Measurements from ENCODE around the gene ZNF66. TPM values are rescaled to one million over a fixed set of nuclear protein-coding genes. Genes with fewer than 3 reads are reported as not detected.

The ZNF66 gene
- 1.2 and 2.5 TPM in 2 replicates for total RNA-seq

GRCh38 chr19:20776083-20777076 lies at the start of gene ZNF66:
Gene ZNF66, plus strand, starts transcription at chr19:20776304. Its CDS starts 144 bp downstream, at chr19:20776448.

Other genes with a start within 250 kb of the ZNF66 start
- 4.3 and 8.3 TPM in 2 replicates for gene ZNF737, start 210.5 kb upstream of the ZNF66 start, total RNA-seq
- 3.3 and 13.4 TPM in 2 replicates for gene ZNF626, start 114.7 kb upstream of the ZNF66 start, total RNA-seq
- 7.4 and 9.8 TPM in 2 replicates for gene ZNF85, start 146.9 kb downstream of the ZNF66 start, total RNA-seq
- gene ZNF430, start 244.4 kb downstream of the ZNF66 start, total RNA-seq = 4.0 and 6.0 TPM in 2 replicates